GM19455 (cell line): ENCODE data around the gene FAM81B.

ENCODE experiments used
- ATAC-seq: cut with Tn5 transposase; IDR thresholded peaks from one replicate; pipeline ENCODE4 v1.9.1; 2021; ENCODE audit not compliant: unreplicated experiment

The FAM81B gene

GRCh38 chr5:95460665-95461064 lies 69.5 kb downstream of the FAM81B start:
- ATAC-seq, result no peak

- no peak for ATAC-seq
These were observed 80.3 kb downstream of the FAM81B start for GRCh38 chr5:95471487-95471886.

GRCh38 chr5:95471942-95472341 lies 80.8 kb downstream of the FAM81B start:
- ATAC-seq, result no peak

GRCh38 chr5:95484421-95484820 lies 93.3 kb downstream of the FAM81B start:
- no peak for ATAC-seq

GRCh38 chr5:95486191-95486590 lies 95.0 kb downstream of the FAM81B start:
- no peak for ATAC-seq

- no peak for ATAC-seq
These were observed 96.7 kb downstream of the FAM81B start for GRCh38 chr5:95487880-95488279.
